IPS-18c (cell line): Measurements from ENCODE around the gene ATP6V0A4.

Source experiments
- H3K4me3 ChIP-seq: 2 replicates; pipeline ENCODE4 v1.7.0; 2013; ENCODE audit warnings: low read depth, mild to moderate bottlenecking, low read length, moderate library complexity; ENCODE audit not compliant: insufficient read depth
- H3K9me3 ChIP-seq: one replicate; pipeline ENCODE4 v1.6.1; 2013; ENCODE audit warnings: mild to moderate bottlenecking, low read length, moderate library complexity; ENCODE audit not compliant: control insufficient read depth, insufficient read depth

The ATP6V0A4 gene

DNA sequence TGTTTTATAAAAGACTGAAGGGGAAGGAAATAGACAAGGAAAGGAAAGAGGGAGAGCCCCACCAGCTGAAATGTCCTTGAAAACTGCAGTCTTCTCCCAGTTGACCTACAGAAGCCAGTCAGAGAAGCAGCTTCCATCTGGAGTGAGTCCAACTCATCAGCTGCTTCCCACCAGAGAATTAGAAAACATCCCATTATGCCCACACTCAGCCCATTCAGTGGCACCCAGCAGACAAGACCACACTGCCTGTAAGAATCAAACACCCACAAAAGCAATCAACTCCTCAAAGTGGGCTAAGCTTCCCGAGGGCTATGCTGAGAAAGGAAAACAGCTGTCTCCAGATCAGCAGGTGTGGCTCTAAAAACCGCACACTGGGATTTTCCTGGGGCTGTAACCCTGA lies 29.8 kb downstream of the ATP6V0A4 start:
- no peak overlapping the region for H3K4me3 ChIP-seq
- H3K9me3 ChIP-seq: no peaks in the 10 kb centered on the region

DNA sequence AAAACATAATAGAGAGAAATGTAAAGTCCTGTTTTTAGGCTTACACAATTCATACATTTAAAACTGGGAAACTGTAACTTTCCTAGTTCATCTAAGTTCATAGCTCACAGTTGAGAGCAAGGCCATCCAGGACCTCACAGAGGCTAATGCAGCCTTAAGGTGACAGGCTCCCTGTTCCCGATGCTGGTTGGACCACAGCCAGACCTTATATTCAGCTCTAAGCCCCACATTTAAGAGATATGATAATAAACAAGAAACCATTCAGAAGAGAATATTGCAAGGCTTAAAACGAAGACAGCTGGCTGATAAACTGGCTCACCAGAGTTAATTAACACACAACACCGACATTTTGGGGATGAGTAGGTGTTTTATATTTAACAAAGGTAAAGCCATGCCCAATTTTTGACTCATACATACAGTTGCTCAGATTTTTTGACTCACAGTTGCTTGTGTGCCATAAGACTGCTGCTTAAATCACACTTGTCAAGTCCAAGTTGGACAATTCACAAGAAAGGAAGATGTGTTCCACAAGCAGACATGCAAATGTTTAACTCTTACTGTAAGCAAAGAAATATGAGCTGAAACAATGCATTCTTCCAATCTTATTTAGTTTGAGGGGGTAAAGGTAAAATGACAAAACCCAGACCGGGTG lies 41.3 kb downstream of the ATP6V0A4 start:
- H3K4me3 ChIP-seq: no peak overlapping the region
- H3K9me3 ChIP-seq: peaks cover 2% of the 10 kb centered on the region

DNA sequence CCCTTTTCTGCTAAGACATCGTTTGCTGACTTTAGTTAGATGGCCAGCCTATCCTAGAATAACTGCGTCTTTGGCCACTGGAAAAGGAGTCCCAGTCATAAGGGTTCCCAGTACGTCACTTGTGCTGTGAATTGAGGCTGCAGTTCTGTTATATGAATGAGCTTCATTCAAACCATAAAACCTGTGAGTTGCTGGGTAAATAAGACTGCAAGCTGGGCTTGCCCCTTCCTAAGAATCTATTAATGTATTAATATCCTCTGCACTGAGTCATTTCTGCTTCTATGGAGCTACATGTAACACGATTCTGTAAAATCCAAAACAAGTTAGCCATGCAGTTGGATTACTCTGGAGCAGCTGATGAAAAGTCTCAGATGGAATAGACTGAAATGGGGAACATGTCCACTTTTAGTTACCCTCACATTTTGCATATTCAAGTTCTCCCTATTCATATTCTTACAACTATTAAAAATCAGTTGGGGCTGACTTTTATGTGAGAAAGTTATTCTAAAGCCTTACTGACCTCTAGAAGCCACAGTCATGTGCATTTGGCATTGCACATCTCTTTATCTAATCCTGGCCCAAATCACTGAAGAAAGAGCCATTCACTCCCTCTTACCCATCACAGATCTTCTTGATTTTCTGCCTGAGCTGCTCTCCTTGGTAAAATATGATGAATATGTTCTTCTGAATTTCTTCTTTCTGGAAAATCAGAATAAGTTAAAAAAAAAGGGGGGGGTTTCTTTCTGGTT lies 42.0 kb downstream of the ATP6V0A4 start:
- H3K4me3 ChIP-seq: no peak overlapping the region
- H3K9me3 ChIP-seq: peaks cover 2% of the 10 kb centered on the region

DNA sequence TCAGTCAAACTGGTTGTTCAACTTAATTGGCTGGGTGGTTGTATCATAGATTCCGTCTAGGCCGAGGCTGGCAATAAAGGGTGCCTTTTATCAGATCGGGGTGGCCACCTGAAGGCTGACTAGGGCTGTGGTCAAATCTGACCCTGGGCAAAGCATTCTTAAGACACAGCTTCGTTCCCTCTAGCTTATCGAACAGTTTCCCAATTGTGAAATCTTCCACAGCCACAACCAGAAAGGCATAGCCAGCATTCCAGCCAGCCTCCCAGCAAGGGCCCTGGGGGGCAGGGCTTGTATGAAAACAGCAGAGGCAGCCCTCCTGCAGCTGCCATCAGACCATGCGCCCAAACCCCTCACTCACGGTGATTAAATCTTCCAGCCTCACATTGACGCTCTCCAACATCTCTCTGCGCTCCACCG lies 42.7 kb downstream of the ATP6V0A4 start:
- Histone ChIP-seq H3K4me3 (no peak overlapping the region), H3K9me3 (peaks cover 2% of the 10 kb centered on the region)

DNA sequence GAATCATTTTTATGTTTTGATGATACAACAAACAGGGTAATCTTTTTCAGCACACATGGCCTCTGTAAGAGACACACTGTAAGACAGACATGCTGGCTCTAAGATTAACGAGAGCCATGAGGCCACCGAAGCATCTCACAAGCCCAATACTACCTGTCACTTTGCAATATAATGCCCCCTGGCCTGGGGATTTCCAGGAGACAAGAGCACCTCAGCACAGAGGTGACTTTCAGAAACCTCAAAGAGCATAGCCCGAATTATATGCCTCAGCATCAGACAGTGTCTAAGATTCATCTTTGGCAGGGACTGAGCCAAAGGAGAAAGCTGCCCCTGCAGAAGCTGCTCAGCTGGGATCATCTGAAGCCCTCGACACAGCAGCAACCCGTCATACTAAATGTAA lies 44.4 kb downstream of the ATP6V0A4 start:
- Histone ChIP-seq H3K4me3 (no peak overlapping the region), H3K9me3 (peaks cover 2% of the 10 kb centered on the region)

DNA sequence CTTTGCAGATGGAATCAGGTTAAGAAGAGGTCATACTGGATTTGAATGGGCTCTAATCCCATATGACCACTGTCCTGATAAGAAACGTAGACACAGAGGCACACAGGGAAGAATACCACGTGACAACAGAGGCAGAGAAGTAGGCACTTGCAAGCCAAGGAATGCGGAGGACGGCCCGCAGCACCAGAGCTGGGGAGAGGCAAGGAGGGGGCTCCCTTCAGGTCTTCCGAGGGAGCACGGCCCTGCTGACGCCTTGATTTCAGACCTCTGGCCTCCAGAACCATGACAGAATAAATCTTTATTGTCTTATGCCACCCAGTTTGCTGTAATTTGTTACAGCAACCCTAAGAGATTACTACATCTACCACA lies 44.9 kb downstream of the ATP6V0A4 start:
- Histone ChIP-seq H3K4me3 (no peak overlapping the region), H3K9me3 (no peaks in the 10 kb centered on the region)

DNA sequence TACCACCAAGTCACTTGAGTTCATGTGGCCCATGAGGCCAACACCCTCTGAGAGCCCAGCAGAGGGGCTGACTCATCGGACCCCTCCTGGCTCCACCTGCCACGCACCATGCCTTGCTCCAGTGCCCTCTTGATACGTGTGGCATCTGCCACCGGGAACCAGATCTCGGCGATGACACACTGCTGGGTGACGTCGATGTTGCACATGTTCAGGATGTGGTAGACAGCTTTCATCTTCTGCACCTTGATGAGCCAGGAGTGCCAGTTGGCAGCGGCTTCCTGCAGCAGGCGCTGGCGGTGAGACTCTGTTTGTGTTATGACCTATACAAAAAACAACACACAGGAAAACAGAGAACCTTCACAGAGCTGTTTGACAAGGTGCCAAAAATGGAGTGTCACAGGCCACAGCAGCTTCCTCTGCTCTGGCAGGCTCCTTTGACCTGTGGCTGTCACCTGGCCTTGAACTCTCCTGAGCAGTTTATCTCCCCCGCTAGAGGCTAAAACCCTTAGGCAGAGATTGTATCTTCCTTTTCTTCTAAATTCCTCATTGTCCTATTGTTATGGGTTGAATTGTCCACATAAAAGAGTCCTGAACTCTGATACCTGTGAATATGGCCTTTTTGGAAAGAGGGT lies 45.4 kb downstream of the ATP6V0A4 start:
- Histone ChIP-seq H3K4me3 (no peak overlapping the region), H3K9me3 (no peaks in the 10 kb centered on the region)

DNA sequence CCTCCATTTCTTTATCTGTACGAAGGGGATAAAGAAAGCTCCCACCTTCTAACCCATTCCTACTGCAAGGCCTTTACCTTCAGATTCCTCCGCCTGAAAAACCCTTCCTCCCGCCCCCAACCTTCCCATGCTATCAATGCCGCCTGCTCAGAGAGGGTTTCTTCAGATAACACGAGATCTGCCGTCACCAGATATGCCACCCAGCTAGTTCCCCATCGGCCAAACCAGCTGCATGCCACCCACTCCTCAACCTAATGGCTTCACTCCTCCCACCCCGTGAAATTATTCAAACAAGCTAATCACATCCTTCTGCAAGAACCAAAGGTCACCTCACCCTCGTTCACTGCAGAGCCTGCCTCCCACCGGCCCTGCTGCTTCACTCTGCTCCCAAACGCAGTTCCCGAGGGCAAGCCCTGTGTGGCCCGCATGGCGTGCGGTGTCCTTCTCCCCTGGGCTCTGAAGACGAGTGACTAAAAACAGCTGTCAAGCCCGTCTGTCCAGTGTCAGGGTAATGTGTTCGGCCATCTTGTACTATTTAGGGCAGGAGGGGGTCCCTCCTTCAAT lies 47.0 kb downstream of the ATP6V0A4 start:
- Histone ChIP-seq H3K4me3 (no peak overlapping the region), H3K9me3 (no peaks in the 10 kb centered on the region)

DNA sequence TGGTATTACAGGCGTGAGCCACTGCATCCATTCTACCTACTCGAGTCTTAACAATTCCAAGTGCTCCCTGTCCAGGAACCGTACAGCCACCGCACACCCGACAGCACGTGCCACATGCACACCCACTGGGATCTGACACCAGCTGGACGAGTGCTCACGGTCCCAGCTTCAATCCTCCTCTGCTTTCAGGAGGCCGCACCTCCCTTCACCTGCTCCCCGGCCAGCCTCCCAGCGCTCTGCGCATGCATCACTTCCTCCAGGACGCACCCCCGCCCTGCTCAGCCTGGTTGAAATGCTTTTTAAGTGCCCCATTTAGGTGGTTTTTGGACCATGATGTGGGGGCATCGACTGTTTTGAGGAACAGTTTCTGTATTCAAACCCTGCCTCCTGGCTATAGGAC lies 47.5 kb downstream of the ATP6V0A4 start:
- Histone ChIP-seq H3K4me3 (no peak overlapping the region), H3K9me3 (no peaks in the 10 kb centered on the region)

DNA sequence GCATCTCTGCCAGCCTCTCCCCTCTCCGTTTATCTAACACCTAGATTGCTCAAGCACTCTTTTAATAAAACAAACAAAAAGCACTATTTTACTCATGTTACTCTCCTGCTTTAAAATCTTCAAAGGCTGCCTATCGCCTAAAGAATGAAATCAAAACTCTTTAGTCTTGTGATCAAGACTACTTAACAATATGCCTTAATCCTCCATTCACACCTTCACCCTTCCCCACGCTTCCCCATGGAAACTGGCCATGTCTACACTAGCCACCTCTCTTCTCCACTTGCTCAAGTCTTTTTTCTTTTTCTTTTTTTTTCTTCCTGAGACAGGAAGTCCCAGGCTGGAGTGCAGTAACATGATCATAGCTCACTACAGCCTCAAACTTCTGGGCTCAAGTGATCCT lies 48.0 kb downstream of the ATP6V0A4 start:
- Histone ChIP-seq H3K4me3 (no peak overlapping the region), H3K9me3 (no peaks in the 10 kb centered on the region)

DNA sequence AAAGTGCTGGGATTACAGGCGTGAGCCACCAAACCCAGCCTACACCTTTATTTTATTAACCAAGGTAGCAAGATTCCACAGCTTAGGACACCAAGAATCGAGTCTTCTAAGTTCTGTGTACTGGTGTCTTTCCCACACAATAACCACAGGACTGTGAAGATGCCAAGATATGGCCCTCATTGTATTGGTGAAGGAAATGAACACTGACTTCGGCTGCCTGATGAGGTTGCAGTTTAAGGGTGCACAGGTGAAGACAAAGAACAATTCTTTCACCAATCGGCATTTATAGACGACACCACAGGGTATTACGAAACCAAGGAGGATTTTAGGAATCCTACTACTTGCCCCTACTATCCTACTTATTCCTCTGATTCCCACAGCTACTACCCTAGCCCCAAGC lies 49.3 kb downstream of the ATP6V0A4 start:
- no peaks in the 10 kb centered on the region for H3K9me3 ChIP-seq
- H3K4me3 ChIP-seq: no peak overlapping the region

DNA sequence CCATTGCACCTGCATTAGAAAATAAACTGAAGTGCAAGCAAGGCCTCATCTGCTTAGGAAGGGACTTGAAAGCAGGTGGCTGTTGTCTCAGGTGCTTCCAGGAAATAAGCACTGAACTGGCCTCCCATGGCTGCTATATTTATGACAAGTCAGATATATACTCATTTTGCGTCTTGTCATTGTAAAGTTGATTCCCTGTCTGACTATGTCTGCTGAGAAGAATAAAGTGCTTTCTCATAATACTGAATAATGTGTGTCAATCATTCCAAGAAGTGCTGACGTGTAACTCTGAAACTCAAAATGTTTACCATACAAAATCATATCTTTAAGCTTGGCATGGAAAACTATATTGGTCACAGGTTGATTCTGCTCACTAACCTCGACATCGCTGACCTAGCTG lies 51.9 kb downstream of the ATP6V0A4 start:
- no peak overlapping the region for H3K4me3 ChIP-seq
- H3K9me3 ChIP-seq: no peaks in the 10 kb centered on the region

DNA sequence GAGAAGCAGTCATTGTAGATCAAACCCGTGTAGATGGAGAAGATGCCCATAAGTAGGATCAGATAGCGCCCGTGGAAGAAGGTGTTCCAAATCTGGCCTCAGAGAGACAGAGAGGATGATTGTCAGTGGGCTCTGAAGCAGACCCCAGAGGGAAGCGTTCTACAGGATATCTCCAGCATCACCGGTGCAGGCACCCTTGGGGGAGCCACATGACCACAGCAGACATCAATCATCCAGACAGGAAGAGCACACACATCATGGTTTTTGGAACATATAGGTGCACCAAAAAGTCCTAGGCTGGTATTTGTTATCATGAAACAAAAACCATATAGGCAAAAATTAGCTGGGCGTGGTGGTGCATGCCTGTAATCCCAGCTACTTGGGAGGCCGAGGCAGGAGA lies 52.8 kb downstream of the ATP6V0A4 start:
- Histone ChIP-seq H3K9me3 (no peaks in the 10 kb centered on the region), H3K4me3 (no peak overlapping the region)

DNA sequence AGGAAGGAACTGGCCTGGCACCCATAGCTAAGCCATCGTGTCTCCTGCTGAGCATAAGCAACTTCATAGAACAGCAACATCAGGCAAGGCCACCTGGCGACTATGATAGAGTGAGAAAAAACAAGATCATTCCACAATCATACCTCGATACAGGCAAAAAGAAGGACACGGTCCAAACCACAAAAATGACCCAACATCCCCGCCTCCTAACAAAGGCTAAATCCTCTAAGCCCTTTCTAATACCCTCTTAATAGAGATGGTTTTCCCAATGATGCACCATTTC lies 56.6 kb downstream of the ATP6V0A4 start:
- Histone ChIP-seq H3K9me3 (no peaks in the 10 kb centered on the region), H3K4me3 (no peak overlapping the region)

DNA sequence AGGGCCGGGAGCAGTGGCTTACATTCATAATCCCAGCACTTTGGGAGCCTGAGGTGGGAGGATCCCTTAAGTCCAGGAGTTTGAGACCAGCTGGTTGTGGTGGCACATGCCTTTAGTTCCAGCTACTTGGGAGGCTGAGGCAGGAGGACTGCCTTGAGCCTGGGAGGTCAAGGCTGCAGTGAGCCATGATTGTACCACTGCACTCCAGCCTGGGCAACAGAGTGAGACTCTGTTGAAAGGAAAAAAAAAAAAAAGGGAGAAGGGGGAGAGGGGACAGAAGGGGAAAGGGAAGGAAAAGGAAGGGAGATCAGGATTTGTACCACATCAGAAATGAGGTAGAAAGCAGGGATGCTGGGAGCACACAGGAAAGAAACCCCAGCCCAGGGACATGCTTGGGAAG lies 58.1 kb downstream of the ATP6V0A4 start:
- Histone ChIP-seq H3K9me3 (no peaks in the 10 kb centered on the region), H3K4me3 (no peak overlapping the region)

DNA sequence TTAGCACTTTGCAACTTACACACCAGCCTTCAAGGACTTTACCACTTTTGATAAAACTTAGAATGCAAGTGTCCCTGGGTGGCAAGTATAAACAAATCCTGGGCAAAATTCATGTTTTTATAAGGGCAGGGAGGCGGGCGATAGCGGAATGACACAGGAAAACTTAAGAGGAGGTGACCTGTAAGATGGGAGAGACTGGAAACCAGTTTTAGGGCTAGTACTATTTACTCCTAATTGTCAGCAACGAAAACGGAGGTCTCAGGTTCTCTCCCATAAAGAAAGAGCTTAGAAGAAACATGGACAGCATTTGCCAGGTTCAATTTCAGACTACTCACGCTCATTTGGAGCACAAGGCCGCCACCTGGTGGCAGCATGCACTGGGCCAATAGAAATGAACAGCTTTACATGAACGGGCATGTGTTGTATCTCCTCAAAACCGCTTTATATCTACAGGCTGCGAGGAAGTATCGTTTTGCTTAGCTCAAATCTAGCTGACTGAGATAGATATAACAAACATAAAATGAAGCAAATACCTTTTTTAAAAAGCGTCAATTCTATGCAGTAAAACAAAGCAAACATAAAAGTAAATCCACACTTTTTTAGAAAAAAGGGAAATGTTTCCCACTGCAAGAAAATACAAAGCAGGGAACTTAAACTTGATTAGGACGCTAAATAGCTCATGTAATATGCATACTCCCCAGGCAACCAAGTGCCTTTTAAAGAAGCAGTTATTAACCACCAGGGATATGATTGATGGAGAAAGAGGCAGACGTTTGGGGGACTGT lies 59.3 kb downstream of the ATP6V0A4 start:
- Histone ChIP-seq H3K4me3 (no peak overlapping the region), H3K9me3 (no peaks in the 10 kb centered on the region)

DNA sequence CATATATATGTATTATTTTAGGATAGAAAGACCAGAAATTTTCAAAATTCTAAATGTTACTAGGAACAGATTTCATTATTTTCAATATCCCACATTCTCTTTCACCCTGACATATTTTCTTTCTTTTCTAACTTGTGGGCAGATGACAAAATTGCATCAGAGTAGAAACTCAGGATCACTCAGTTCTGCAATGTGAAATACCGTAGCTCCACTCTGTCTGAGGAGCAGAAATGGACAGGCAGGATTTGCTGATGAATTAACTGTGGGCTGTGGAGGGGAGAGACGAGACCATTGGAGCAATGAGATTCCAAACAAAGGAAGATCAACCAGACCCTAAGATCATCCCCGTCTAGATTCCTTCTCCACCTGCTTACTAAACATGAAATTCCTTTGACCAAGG lies 59.9 kb downstream of the ATP6V0A4 start:
- Histone ChIP-seq H3K9me3 (no peaks in the 10 kb centered on the region), H3K4me3 (no peak overlapping the region)

DNA sequence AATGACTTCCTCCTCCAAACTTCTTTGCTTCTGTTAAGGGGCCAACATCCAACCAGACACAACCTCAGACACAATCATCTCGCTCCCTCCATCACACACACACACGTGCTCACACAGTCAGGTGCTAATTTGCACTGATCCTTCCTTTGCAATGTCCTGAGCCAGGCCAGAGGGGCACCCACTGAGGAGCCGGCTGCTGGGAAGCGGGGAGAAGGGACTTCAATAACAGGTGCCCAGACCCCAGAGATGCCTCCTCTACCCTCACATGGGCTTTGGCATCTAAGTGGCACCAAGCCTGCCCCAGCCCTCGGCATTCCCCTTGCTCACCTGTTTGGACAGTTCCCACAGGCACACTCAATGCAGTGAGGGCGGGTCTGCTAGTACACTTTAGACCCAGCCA lies 62.6 kb downstream of the ATP6V0A4 start:
- H3K9me3 ChIP-seq: no peaks in the 10 kb centered on the region
- no peak overlapping the region for H3K4me3 ChIP-seq
